Neural cell (in vitro differentiated cells): ENCODE results near the gene PARVG. TPM values are rescaled to one million over a fixed set of nuclear protein-coding genes. Genes with fewer than 3 reads are reported as not detected.

Experiments
- H2AFZ ChIP-seq: fragments of 200-600, 300-800 bp; sonication (generic), shearing (Covaris generic); 2 replicates; pipeline ENCODE4 v1.6.0; 2014; ENCODE audit warnings: low read depth, mild to moderate bottlenecking, antibody characterized with exemption, low read length, moderate library complexity
- H3F3A ChIP-seq: fragments of 200-600 bp; shearing (Covaris generic); 2 replicates; pipeline ENCODE4 v1.6.1; 2016; ENCODE audit warnings: mild to moderate bottlenecking, moderate library complexity, mixed read lengths, antibody characterized with exemption, low read length; ENCODE audit not compliant: insufficient read depth, poor library complexity, severe bottlenecking
- H3K27ac ChIP-seq: fragments of 200-600, 300-800 bp; sonication (generic), shearing (Covaris generic); 2 replicates; pipeline ENCODE4 v1.5.1; 2014; ENCODE audit warnings: mild to moderate bottlenecking, low read length, moderate library complexity
- H3K27me3 ChIP-seq: fragments of 300-800, 200-600 bp; sonication (generic), shearing (Covaris generic); 2 replicates; pipeline ENCODE4 v1.6.0; 2014; ENCODE audit warnings: mild to moderate bottlenecking, low read depth, low read length, moderate library complexity; ENCODE audit not compliant: insufficient read depth
- H3K36me3 ChIP-seq: fragments of 300-800, 200-600 bp; sonication (generic), shearing (Covaris generic); 2 replicates; pipeline ENCODE4 v1.5.1; 2014; ENCODE audit warnings: mild to moderate bottlenecking, antibody characterized with exemption, low read length, moderate library complexity; ENCODE audit not compliant: insufficient read depth
- H3K4me2 ChIP-seq: fragments of 300-800, 200-600 bp; sonication (generic), shearing (Covaris generic); 2 replicates; pipeline ENCODE4 v1.6.0; 2014; ENCODE audit warnings: mild to moderate bottlenecking, low read length
- H3K4me3 ChIP-seq: fragments of 300-800, 200-600 bp; sonication (generic), shearing (Covaris generic); 2 replicates; pipeline ENCODE4 v1.5.1; 2014; ENCODE audit warnings: mild to moderate bottlenecking, low read length, moderate library complexity
- H3K79me2 ChIP-seq: fragments of 200-600 bp; shearing (Covaris generic); replicated peaks from 2 replicates; pipeline ENCODE4 v1.6.0; 2014; ENCODE audit warnings: mild to moderate bottlenecking, low read length, moderate library complexity; ENCODE audit not compliant: insufficient read depth
- H3K9ac ChIP-seq: fragments of 300-800, 200-600 bp; sonication (generic), shearing (Covaris generic); 2 replicates; pipeline ENCODE4 v1.6.1; 2016; ENCODE audit warnings: mild to moderate bottlenecking, low read length, mixed read lengths
- H3K9me2 ChIP-seq: fragments of 200-600 bp; shearing (Covaris generic); 2 replicates; pipeline ENCODE4 v1.6.1; 2016; ENCODE audit warnings: mild to moderate bottlenecking, low read length, mixed read lengths; ENCODE audit not compliant: insufficient read depth
- H3K9me3 ChIP-seq: fragments of 200-600, 300-800 bp; sonication (generic), shearing (Covaris generic); 2 replicates; pipeline ENCODE4 v1.6.1; 2016; ENCODE audit warnings: mild to moderate bottlenecking, mixed run types, low read length, moderate library complexity, mixed read lengths
- H4K20me1 ChIP-seq: fragments of 200-600 bp; shearing (Covaris generic); 2 replicates; pipeline ENCODE4 v1.6.1; 2016; ENCODE audit warnings: mild to moderate bottlenecking, mixed run types; ENCODE audit not compliant: insufficient read depth
- EP300 ChIP-seq: fragments of 450-650 bp; conservative IDR thresholded peaks from 2 replicates; pipeline ENCODE4 v1.6.1; 2014; ENCODE audit warnings: antibody characterized with exemption, mild to moderate bottlenecking, moderate library complexity; ENCODE audit not compliant: poor library complexity, severe bottlenecking
- EZH2 ChIP-seq: fragments of 200-600, 300-800 bp; shearing (Covaris generic), sonication (generic); IDR thresholded peaks from 2 replicates; pipeline ENCODE4 v1.6.1; 2014; ENCODE audit warnings: antibody characterized with exemption, low read length, borderline replicate concordance, mild to moderate bottlenecking; ENCODE audit not compliant: insufficient read depth, poor library complexity, severe bottlenecking
- MXI1 ChIP-seq: fragments of 450-650 bp; conservative IDR thresholded peaks from 2 replicates; pipeline ENCODE4 v1.6.1; 2014; ENCODE audit warnings: antibody characterized with exemption, mild to moderate bottlenecking; ENCODE audit not compliant: poor library complexity, severe bottlenecking
- POLR2AphosphoS5 ChIP-seq: IDR thresholded peaks from 2 replicates; pipeline ENCODE4 v1.6.1; 2012
- RAD21 ChIP-seq: fragments of 450-650 bp; conservative IDR thresholded peaks from 2 replicates; pipeline ENCODE4 v1.6.1; 2014; ENCODE audit warnings: antibody characterized with exemption, mild to moderate bottlenecking, moderate library complexity
- SMC3 ChIP-seq: fragments of 450-650 bp; conservative IDR thresholded peaks from 2 replicates; pipeline ENCODE4 v1.6.1; 2014; ENCODE audit warnings: antibody characterized with exemption, mild to moderate bottlenecking, moderate library complexity; ENCODE audit not compliant: poor library complexity
- TAF1 ChIP-seq: IDR thresholded peaks from 2 replicates; pipeline ENCODE4 v1.6.1; 2012; ENCODE audit warnings: low read depth
- polyA plus RNA-seq: library from polyadenylated mRNA; depleted of rRNA; stranded (reverse); fragments of >200 nt; gene quantifications from 2 replicates; pipeline ENCODE4 v1.2.3, GENCODE V29; 2014
- TF ChIP-seq, protein P1 (sequence below): IDR thresholded peaks from 2 replicates; pipeline ENCODE4 v1.6.1; 2012; ENCODE audit warnings: borderline replicate concordance
- TF ChIP-seq, protein P2 (sequence below): fragments of 450-650 bp; IDR thresholded peaks from 2 replicates; pipeline ENCODE4 v1.5.1; 2014; ENCODE audit warnings: antibody characterized with exemption, mild to moderate bottlenecking, moderate library complexity; ENCODE audit not compliant: poor library complexity, severe bottlenecking

The PARVG gene
- polyA plus RNA-seq, 1 donor from 2014 or later = not detected

DNA sequence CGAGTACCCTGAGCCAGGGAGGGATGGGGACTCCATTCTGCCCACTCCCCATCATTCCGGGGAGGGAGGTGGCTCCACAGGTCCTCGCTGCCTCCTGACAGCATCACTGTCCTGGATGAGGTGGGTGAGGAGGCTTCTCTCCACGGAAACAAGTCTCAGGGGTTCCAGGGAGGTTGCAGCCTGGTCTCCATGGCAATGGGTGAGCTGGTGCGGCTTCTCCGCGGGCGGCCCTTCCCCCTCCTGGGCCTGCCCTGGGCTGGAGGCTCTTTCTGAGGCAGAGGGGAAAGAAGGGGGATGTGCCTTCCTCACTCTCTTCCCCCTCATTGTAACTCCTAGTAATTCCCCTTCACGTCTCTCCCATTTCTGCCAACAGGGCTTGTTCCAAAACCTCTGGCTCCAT lies 37.1 kb upstream of the PARVG start:
- Histone ChIP-seq H4K20me1 (no peaks in the 10 kb centered on the region), H3K27me3 (no peaks in the 10 kb centered on the region), H3K4me3 (peak overlapping the region; percentile 30), H3K9ac (peak overlapping the region; percentile 38), H3K79me2 (no peaks in the 10 kb centered on the region), H2AFZ (no peak overlapping the region), H3F3A (no peaks in the 10 kb centered on the region), H3K9me3 (no peaks in the 10 kb centered on the region), H3K36me3 (no peaks in the 10 kb centered on the region), H3K9me2 (no peaks in the 10 kb centered on the region), H3K4me2 (no peak overlapping the region), H3K27ac (peak overlapping the region; percentile 28)
- TF ChIP-seq TAF1 (no peak), EP300 (peak; percentile 48), RAD21 (peak; percentile 37), SMC3 (peak; percentile 31), EZH2 (no peak), MXI1 (no peak), POLR2AphosphoS5 (no peak)
- TF ChIP-seq, protein P1, sequence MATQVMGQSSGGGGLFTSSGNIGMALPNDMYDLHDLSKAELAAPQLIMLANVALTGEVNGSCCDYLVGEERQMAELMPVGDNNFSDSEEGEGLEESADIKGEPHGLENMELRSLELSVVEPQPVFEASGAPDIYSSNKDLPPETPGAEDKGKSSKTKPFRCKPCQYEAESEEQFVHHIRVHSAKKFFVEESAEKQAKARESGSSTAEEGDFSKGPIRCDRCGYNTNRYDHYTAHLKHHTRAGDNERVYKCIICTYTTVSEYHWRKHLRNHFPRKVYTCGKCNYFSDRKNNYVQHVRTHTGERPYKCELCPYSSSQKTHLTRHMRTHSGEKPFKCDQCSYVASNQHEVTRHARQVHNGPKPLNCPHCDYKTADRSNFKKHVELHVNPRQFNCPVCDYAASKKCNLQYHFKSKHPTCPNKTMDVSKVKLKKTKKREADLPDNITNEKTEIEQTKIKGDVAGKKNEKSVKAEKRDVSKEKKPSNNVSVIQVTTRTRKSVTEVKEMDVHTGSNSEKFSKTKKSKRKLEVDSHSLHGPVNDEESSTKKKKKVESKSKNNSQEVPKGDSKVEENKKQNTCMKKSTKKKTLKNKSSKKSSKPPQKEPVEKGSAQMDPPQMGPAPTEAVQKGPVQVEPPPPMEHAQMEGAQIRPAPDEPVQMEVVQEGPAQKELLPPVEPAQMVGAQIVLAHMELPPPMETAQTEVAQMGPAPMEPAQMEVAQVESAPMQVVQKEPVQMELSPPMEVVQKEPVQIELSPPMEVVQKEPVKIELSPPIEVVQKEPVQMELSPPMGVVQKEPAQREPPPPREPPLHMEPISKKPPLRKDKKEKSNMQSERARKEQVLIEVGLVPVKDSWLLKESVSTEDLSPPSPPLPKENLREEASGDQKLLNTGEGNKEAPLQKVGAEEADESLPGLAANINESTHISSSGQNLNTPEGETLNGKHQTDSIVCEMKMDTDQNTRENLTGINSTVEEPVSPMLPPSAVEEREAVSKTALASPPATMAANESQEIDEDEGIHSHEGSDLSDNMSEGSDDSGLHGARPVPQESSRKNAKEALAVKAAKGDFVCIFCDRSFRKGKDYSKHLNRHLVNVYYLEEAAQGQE = peak; percentile 47
- TF ChIP-seq, protein P2, sequence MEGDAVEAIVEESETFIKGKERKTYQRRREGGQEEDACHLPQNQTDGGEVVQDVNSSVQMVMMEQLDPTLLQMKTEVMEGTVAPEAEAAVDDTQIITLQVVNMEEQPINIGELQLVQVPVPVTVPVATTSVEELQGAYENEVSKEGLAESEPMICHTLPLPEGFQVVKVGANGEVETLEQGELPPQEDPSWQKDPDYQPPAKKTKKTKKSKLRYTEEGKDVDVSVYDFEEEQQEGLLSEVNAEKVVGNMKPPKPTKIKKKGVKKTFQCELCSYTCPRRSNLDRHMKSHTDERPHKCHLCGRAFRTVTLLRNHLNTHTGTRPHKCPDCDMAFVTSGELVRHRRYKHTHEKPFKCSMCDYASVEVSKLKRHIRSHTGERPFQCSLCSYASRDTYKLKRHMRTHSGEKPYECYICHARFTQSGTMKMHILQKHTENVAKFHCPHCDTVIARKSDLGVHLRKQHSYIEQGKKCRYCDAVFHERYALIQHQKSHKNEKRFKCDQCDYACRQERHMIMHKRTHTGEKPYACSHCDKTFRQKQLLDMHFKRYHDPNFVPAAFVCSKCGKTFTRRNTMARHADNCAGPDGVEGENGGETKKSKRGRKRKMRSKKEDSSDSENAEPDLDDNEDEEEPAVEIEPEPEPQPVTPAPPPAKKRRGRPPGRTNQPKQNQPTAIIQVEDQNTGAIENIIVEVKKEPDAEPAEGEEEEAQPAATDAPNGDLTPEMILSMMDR = no peak

DNA sequence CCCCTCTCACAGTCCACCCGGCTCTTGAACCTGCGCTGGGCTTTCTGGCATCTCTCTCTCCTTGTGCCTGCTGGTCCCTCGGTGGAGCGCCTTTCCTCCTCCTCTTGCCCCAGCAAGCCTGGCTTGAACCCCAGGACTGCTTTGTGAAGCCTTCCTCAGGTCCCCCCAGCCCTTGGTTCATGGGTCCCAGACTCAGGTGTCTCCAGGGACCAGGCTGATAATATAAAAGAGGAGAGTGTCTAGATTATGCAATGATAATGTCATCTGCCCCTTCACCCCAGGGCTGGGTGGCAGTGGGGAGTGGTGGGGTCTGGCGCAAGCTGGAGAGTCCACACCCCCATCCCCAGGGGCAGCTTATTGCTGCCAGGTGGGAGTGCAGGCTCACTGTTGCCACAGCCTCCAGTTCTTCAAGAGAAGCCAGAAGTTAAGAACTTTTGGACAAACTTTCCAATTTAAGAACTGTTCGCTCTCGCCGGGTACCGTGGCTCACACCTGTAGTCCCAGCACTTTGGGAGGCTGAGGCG lies 36.6 kb upstream of the PARVG start:
- Histone ChIP-seq H3K79me2 (no peaks in the 10 kb centered on the region), H3K9ac (peak overlapping the region; percentile 38), H3K27me3 (no peaks in the 10 kb centered on the region), H2AFZ (no peak overlapping the region), H4K20me1 (no peaks in the 10 kb centered on the region), H3K9me3 (no peaks in the 10 kb centered on the region), H3K4me3 (peak overlapping the region; percentile 30), H3F3A (no peaks in the 10 kb centered on the region), H3K4me2 (no peak overlapping the region), H3K36me3 (no peaks in the 10 kb centered on the region), H3K9me2 (no peaks in the 10 kb centered on the region), H3K27ac (peak overlapping the region; percentile 28)
- TF ChIP-seq RAD21 (no peak), TAF1 (no peak), MXI1 (no peak), POLR2AphosphoS5 (no peak)
- TF ChIP-seq, protein P2 = no peak
- TF ChIP-seq, protein P1 = no peak
